Hepatocyte (in vitro differentiated cells): ENCODE measurements around the gene FKRP. TPM values are rescaled to one million over a fixed set of nuclear protein-coding genes. Genes with fewer than 3 reads are reported as not detected.
"Not testable (repeated sequence)": the region's sequence is repeated elsewhere in the genome, so short reads cannot be mapped to it uniquely, and the experiment has no call there.

ENCODE experiments used
- DNase-seq: peaks from one replicate; pipeline ENCODE4 v3.0.0-alpha.2; 2016; ENCODE audit warnings: low spot score
- H2AFZ ChIP-seq: fragments of 200-600 bp; sonication (generic); 2 replicates; pipeline ENCODE4 v1.6.0; 2016; ENCODE audit warnings: antibody characterized with exemption, mild to moderate bottlenecking
- H3K27ac ChIP-seq: fragments of 200-600 bp; sonication (generic); 2 replicates; pipeline ENCODE4 v1.5.1; 2016; ENCODE audit warnings: mild to moderate bottlenecking
- H3K27me3 ChIP-seq: fragments of 200-600 bp; sonication (generic); 2 replicates; pipeline ENCODE4 v1.6.1; 2016
- H3K36me3 ChIP-seq: fragments of 200-600 bp; sonication (generic); replicated peaks from 2 replicates; pipeline ENCODE4 v1.5.1; 2016; ENCODE audit warnings: low read depth; ENCODE audit not compliant: insufficient read depth
- H3K4me1 ChIP-seq: fragments of 200-600 bp; sonication (generic); 2 replicates; pipeline ENCODE4 v1.5.1; 2016; ENCODE audit warnings: mild to moderate bottlenecking, moderate library complexity; ENCODE audit not compliant: insufficient read depth
- H3K4me2 ChIP-seq: fragments of 200-600 bp; sonication (generic); 2 replicates; pipeline ENCODE4 v1.6.0; 2016
- H3K4me3 ChIP-seq: fragments of 200-600 bp; sonication (generic); 2 replicates; pipeline ENCODE4 v1.5.1; 2016; ENCODE audit warnings: mild to moderate bottlenecking
- H3K79me2 ChIP-seq: fragments of 200-600 bp; sonication (generic); 2 replicates; pipeline ENCODE4 v1.6.0; 2017; ENCODE audit warnings: mild to moderate bottlenecking
- H3K9me2 ChIP-seq: fragments of 200-600 bp; sonication (generic); replicated peaks from 2 replicates; pipeline ENCODE4 v1.6.0; 2017; ENCODE audit warnings: mild to moderate bottlenecking; ENCODE audit not compliant: insufficient read depth
- H3K9me3 ChIP-seq: fragments of 200-600 bp; sonication (generic); 2 replicates; pipeline ENCODE4 v1.5.1; 2016; ENCODE audit warnings: low read depth, mild to moderate bottlenecking
- H4K20me1 ChIP-seq: fragments of 200-600 bp; sonication (generic); 2 replicates; pipeline ENCODE4 v1.6.0; 2016; ENCODE audit warnings: mild to moderate bottlenecking; ENCODE audit not compliant: insufficient read depth, poor library complexity, severe bottlenecking
- CTCF ChIP-seq: fragments of 200-600 bp; sonication (generic); IDR thresholded peaks from 2 replicates; pipeline ENCODE4 v1.5.1; 2016; ENCODE audit warnings: antibody characterized with exemption, mild to moderate bottlenecking; ENCODE audit not compliant: poor library complexity
- EZH2 ChIP-seq: fragments of 200-600 bp; sonication (generic); IDR thresholded peaks from 2 replicates; pipeline ENCODE4 v1.6.1; 2016; ENCODE audit warnings: antibody characterized with exemption, mild to moderate bottlenecking, borderline replicate concordance
- EZH2phosphoT487 ChIP-seq: fragments of 200-600 bp; sonication (generic); IDR thresholded peaks from one replicate; pipeline ENCODE4 v1.6.1; 2018; ENCODE audit warnings: antibody characterized with exemption, mild to moderate bottlenecking, low read depth, moderate library complexity; ENCODE audit not compliant: unreplicated experiment, severe bottlenecking
- WGBS: methylation state at CpG from one replicate; pipeline ENCODE4 v1.1.6; 2016; ENCODE audit warnings: low lambda C conversion rate; ENCODE audit errors: missing lambda C conversion rate; 5-methylcytosine and 5-hydroxymethylcytosine counted together
- polyA plus RNA-seq: library from polyadenylated mRNA; unstranded; fragments of >200 nt; fragmentation: Nextera tagmentation; extraction: Ambion mirVana; gene quantifications from 2 replicates; pipeline ENCODE4 v1.2.1, GENCODE V29; 2016
- total RNA-seq: library from RNA; depleted of rRNA; stranded (reverse); fragments of >200 nt; gene quantifications from 2 replicates; pipeline ENCODE4 v1.2.3, GENCODE V29; 2014

The FKRP gene
- total and polyA plus RNA-seq, 2 experiments from 2014 or later, result 18.7 to 23.6 TPM

- Histone ChIP-seq H2AFZ (no peak overlapping the region), H3K79me2 (peaks cover 15% of the 10 kb centered on the region), H4K20me1 (peaks cover 4% of the 10 kb centered on the region), H3K27me3 (no peaks in the 10 kb centered on the region), H3K27ac (no peak overlapping the region), H3K9me3 (no peaks in the 10 kb centered on the region), H3K4me3 (no peak overlapping the region), H3K4me1 (no peaks in the 10 kb centered on the region), H3K9me2 (no peaks in the 10 kb centered on the region), H3K36me3 (no peaks in the 10 kb centered on the region), H3K4me2 (no peak overlapping the region)
- WGBS, result 97% methylated on average over 24 of the region's 33 CpGs
- TF ChIP-seq EZH2phosphoT487 (no peak), EZH2 (no peak), CTCF (no peak)
- no peak for DNase-seq
These were observed 31.4 kb downstream of the FKRP start for GRCh38 chr19:46776927-46777911.

- 94% methylated on average over 12 of the region's 12 CpGs for WGBS
- not testable (repeated sequence) for H3K4me1 ChIP-seq, H3K4me2 ChIP-seq, H3K36me3 ChIP-seq, H3K27ac ChIP-seq, H2AFZ ChIP-seq, H3K4me3 ChIP-seq, H4K20me1 ChIP-seq, H3K9me2 ChIP-seq, H3K9me3 ChIP-seq, DNase-seq, H3K27me3 ChIP-seq
- peaks cover 24% of the 10 kb centered on the region for H3K79me2 ChIP-seq
These were observed 32.2 kb downstream of the FKRP start for GRCh38 chr19:46777956-46778645.

GRCh38 chr19:46782355-46783019, 36.6 kb downstream of the FKRP start:
- H3K4me1 ChIP-seq, result peaks cover 27% of the 10 kb centered on the region
- DNase-seq, result no peak
- 98% methylated on average over 7 of the region's 7 CpGs for WGBS
- no peaks in the 10 kb centered on the region for H3K9me2 ChIP-seq
- H3K4me3 ChIP-seq, result no peak overlapping the region
- peaks cover 58% of the 10 kb centered on the region for H3K79me2 ChIP-seq
- H3K4me2 ChIP-seq, result no peak overlapping the region
- no peak overlapping the region for H2AFZ ChIP-seq
- no peaks in the 10 kb centered on the region for H3K9me3 ChIP-seq
- H3K27me3 ChIP-seq, result no peaks in the 10 kb centered on the region
- H3K27ac ChIP-seq, result no peak overlapping the region
- H3K36me3 ChIP-seq, result no peaks in the 10 kb centered on the region
- TF ChIP-seq CTCF (no peak), EZH2 (no peak), EZH2phosphoT487 (no peak)
- H4K20me1 ChIP-seq, result peaks cover 7% of the 10 kb centered on the region

- Histone ChIP-seq H3K9me3 (no peaks in the 10 kb centered on the region), H2AFZ (no peak overlapping the region), H3K36me3 (no peaks in the 10 kb centered on the region), H3K4me1 (peaks cover 27% of the 10 kb centered on the region), H3K27ac (peak overlapping the region; percentile 98), H3K4me2 (peak overlapping the region; percentile 87), H3K79me2 (peaks cover 66% of the 10 kb centered on the region), H3K4me3 (no peak overlapping the region), H4K20me1 (peaks cover 7% of the 10 kb centered on the region), H3K27me3 (no peaks in the 10 kb centered on the region), H3K9me2 (no peaks in the 10 kb centered on the region)
- no peak for DNase-seq
- no peak for TF ChIP-seq CTCF
- no peak for TF ChIP-seq EZH2phosphoT487
- TF ChIP-seq EZH2, result no peak
- 56% methylated on average over 2 of the region's 2 CpGs for WGBS
These were observed 37.8 kb downstream of the FKRP start for GRCh38 chr19:46783670-46784069.
